ENCODE results near the gene AOAH. TPM values are rescaled to one million over a fixed set of nuclear protein-coding genes. Genes with fewer than 3 reads are reported as not detected.
A peak's percentile ranks its signal among the peaks of the same experiment; 100 is the strongest.

The AOAH gene
- total RNA-seq, 1 experiment from 2014 or later: 4.8 TPM

DNA sequence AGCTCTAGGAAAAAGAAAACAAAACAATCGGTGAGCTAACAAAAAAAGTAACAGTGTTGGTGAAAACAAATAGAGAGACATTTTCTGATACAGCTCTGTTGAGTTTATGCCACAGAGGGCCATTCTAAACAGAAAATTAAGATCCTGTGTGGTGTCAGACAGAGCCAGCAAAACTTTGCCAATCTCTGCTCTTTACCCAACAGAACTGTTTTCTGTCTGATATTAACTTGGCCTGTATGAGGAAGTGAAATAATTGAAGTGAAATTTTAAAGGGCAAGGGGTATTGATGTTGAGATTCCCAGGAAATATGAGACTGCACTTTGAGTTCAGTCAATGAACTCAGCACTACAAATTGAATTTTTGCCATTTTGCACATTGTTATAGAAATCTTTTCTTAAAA lies 101.0 kb downstream of the AOAH start:
- in situ Hi-C loops (cut with HindIII; ENCODE audit: low pct_unique_long_range_greater_than_20kb, low sequenced_read_pairs): no loop called here
- DNase-seq (ENCODE audit: low read depth): no peak

DNA sequence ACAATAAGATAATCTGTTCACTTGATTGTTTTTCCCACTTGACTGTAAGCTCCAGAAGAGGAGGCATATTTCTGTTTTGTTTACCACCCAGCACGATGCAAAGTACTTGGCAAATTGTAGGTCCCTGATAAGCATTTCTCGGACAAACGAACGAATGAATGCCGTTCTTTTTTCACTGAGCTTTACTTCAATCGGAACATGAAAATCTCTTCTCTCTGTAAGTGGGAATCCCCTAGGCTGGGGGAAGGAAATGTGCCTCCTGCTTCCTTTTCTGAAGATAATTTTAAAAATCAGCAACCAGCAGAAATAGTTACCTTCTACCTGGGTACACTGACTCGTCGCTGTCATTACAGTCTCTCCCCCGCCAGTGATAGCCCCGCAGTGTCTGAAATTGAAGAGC lies 102.9 kb downstream of the AOAH start:
- no peak for DNase-seq (ENCODE audit: low read depth)
- in situ Hi-C loops (cut with HindIII; ENCODE audit: low pct_unique_long_range_greater_than_20kb, low sequenced_read_pairs): no loop called here

DNA sequence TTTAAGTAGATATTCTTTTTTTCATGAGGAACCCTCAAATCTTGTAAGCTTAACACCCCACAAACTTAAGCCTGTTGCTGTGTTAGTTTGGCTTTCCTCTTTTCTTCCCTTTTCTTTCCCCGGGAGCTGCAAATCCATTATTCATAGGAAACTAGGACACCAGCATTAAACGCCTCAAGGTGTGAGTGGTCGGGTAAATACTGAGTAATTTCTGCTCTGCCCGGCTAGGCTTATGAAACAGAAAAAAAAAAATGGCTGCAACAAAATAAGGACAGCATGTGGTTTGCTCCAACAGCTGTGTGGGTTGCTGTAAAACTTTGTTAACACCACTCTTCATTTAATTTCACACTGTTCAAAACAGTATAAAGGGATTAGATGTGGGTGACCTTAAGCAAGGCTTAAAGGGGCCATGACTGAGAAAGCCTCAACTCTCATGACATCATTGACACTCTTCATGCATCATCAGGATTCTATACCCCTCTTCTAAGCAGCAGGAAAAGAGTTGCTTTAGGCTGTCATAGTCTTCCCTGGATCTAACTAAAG lies 104.1 kb downstream of the AOAH start:
- in situ Hi-C loops (cut with HindIII; ENCODE audit: low pct_unique_long_range_greater_than_20kb, low sequenced_read_pairs): no loop called here
- no peak for DNase-seq (ENCODE audit: low read depth)

DNA sequence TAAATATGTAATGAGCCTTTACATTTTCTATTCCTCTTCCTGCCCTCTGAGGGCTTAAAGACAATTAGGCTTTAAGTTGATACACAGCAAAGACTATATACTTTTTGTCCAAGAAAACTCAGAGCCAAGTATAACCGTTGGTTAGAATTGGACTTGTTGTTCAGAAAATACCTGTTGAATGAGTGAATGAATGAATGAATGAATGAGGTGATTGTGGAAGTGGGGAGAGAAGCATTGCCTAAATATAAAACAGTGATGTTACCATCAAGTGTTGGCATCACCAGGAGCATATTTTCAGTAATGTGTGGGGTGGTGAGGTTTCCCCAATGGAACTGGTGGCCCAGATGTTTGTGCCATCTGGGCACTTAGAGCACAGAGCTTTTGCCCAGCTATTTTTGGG lies 106.9 kb downstream of the AOAH start:
- DNase-seq (ENCODE audit: low read depth): no peak
- in situ Hi-C loops (cut with HindIII; ENCODE audit: low pct_unique_long_range_greater_than_20kb, low sequenced_read_pairs): no loop called here

DNA sequence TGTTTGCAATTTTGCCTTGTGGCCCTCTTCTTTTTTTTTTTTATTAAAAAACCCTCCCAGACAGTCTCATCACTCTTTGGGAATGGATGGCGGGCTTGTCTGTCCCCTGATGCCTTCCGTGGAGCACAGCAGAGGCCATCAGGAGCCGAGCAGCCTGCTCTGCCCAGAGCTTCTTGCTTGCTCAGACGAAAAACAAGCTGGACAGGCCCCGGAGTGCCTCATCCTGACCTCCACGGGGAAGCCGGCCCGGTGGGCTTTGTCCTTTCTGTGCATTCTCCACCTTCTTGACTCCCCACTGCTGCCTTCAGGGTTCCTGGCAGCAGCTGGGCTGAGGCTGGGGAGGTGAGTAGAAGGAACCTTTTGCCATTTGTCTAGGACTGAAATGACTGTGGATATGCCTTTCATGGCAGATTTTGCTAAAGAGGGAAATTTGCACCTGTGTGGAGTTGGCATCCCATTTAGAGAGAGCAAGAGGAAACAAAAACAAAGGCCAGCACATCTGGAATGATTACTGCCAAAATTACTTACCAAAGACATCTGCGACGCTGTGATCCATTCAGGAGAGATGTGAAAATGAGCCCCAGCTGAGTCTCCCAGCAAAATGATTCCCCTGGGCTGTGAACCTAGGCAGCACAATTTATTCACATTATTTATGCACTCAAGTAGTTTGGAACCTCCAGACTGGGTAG lies 108.3 kb downstream of the AOAH start:
- DNase-seq (ENCODE audit: low read depth): no peak
- in situ Hi-C loops (cut with HindIII; ENCODE audit: low pct_unique_long_range_greater_than_20kb, low sequenced_read_pairs): no loop called here

DNA sequence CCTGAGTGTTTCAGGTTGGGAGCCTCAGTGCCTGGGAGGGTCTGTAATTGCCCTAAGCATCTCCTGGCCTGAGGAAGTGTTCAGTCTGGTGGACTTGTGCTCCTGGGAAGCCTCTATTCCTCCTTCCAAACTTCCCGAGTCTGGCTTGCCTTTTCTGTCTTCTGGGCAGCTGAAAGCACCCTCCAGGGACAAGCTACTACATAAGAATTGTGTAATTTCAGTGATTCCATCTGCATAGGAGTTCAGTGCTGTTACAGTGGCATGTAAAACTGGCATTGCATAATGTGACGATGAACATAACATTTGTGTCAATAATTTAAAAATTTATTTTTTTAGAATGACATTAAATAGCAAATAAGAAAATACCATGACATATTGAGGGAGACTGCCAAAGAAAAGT lies 109.3 kb downstream of the AOAH start:
- DNase-seq (ENCODE audit: low read depth): no peak
- in situ Hi-C loops (cut with HindIII; ENCODE audit: low pct_unique_long_range_greater_than_20kb, low sequenced_read_pairs): no loop called here

DNA sequence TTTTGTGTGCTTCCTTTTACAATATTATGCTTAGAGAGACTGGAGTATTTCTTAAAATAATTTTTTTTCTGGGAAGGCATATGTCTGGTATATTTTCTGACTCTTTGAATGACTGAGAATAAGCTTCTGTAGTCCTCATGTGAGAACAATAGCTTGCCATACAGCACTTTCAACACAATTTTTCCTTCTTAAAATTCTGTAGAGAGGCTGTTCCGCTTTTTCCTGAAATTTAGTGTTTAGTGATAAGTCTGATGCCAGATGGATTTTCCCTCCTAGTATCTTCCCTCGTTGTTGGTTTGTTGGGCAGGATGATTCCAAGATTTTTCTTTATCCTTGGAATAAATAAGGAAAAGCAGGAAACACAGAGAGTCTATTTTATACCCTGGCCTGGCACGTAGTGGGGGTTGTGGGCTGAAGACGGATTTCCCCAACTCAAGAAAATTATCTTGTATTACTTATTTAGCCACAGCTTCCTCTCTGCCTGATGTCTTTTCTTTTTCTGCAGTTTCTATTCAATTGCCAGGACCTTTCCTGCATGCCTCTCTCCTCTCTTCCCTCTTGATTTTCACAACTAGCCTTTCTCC lies 111.2 kb downstream of the AOAH start:
- DNase-seq (ENCODE audit: low read depth): no peak
- in situ Hi-C loops (cut with HindIII; ENCODE audit: low pct_unique_long_range_greater_than_20kb, low sequenced_read_pairs): no loop called here

DNA sequence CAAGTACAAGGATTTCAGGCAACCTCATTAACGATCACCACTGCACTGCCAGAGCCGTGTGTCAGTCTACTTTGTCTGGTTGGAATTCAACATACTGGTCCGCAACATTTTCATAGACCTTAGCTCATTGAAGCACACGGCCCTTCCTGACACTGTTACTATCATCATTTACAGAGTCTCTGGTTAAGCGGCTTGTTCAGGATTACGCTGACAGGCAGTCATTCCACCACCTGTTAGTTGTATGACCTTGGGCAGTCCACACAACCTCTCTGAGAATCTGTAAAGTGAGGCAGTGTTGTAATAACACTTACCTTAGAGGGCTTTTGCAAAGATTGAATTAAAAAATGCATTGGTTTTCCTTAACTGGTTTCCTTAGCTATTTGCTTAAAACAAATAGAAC lies 112.6 kb downstream of the AOAH start:
- in situ Hi-C loops (cut with HindIII; ENCODE audit: low pct_unique_long_range_greater_than_20kb, low sequenced_read_pairs): no loop called here
- no peak for DNase-seq (ENCODE audit: low read depth)

DNA sequence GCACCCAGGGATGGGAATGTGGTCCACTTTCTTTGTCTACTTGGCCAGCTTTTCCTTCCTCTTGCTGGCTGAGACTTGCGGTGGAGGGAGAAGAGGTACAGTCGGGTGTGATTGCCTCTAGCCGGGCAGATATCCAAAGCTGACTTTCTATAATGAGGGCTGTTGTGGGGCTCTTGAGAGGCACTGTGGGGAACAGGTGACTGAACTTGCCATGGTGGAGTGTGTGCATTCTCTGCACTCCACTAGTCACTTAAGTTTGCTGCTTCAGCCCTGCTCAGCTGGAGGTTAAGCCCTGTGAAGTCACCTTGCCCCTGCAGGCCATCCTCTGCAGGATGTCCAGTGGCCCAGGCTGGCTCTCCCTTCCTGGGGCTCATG lies 116.6 kb downstream of the AOAH start:
- DNase-seq (ENCODE audit: low read depth): no peak
- in situ Hi-C loops (cut with HindIII; ENCODE audit: low pct_unique_long_range_greater_than_20kb, low sequenced_read_pairs): no loop called here

DNA sequence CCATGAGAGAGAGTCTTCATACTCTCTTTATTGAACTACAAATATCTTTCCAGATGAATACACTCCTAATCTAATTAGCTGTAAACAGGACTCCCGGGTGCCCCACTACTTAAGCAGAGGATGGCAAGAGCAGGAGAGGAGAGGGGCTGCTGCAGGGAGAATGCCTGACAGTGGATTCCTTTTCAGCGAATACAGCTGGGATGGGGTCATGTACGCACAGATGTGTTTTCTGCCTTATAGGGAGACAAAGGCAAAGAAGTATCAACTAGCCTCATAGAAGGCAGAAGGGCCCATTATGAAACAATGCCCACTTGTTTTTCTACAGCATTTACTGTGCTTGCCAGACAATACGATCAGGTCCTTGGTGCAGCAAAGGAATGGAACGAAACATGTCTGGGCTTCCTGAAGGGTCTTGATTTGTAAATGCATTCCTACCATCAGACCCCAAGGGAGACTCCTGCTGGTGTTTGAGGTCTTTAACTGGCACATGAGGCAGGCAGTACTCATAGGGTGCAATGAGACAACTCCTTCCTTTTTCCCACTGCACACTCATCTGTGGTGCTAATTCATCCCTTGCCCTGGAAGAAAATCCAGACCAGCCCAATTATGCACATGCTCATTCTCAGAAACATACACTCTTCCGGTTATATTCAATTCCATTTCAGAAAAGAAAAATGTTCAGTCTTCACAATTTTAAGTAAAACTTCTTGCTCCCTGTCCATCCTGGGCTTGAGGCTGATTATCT lies 117.1 kb downstream of the AOAH start:
- DNase-seq (ENCODE audit: low read depth): no peak
- in situ Hi-C loops (cut with HindIII; ENCODE audit: low pct_unique_long_range_greater_than_20kb, low sequenced_read_pairs): no loop called here

DNA sequence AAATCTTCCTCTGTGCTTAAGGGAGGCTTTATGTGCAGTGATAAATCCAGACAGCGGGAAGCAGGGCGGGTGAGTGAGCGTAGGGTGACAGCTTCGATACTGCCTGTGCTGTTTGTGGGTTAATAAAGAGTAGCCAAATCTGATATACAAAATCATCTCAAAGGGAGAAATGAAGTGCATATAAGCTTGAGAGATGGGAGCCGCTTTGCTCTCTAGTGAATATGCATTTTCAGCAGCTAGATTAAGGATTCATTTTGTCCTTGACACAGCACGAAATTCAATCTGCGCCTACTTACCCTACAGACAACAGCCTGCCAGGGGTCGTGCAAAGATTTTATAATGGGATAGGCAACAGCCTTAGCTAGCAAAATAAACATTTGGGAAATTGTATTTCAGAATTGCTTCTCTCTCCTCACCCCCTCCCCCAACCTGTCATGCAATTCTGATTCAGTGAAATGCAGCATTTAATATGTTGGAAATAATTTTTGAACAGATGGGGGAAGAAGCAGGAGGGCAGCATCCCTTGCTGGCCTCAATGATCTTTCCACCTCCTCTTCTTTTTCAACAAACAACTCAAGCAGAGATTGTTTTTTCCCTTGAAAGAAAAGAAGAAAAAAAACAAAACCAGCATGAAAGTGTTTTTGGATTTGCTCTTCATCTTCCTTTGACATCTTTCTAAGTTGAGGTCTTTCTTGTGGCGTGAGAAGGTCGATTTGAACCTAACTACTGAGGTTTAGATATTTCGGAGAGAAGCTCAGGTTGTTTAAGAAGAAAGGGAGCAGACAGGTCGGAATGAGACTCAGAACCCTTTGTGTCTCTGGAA lies 117.9 kb downstream of the AOAH start:
- in situ Hi-C loops (cut with HindIII; ENCODE audit: low pct_unique_long_range_greater_than_20kb, low sequenced_read_pairs): no loop called here
- DNase-seq (ENCODE audit: low read depth): no peak

DNA sequence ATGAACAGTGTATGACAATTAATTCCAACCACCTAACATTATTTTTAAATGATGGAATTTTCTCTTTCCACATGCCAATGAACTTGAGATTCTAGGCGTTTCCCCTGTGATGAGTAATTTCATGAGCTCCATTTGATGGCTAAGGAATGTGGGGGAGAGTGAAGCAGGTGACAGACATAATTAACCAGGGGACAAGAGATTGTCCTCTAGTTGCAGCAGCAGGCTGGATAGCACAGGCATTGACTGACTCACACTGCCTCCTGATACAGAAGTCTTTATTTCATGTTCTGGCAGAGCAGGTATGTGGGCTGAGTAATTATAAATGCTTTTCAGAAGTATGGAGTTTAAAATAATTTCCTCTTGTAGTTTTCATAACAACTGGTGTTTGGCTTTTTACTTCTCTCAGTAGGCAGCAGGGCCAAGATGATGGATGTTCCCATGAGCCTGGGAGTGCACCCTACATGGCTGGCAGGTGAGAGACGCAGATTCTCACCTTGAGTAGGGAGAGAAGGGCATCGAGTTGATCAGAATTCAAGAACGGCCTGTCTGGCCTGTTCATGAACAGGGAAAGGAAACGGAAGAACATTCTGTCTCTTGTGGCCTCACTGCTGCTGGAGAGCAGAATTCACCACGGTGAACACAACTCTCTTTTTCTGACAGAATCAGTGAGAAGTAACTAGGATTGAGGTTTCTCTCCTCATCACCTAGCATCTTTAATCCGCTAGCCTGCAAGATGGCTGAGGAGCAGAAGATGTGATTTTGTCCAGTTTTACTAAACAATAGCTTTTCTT lies 118.8 kb downstream of the AOAH start:
- in situ Hi-C loops (cut with HindIII; ENCODE audit: low pct_unique_long_range_greater_than_20kb, low sequenced_read_pairs): no loop called here
- peak; percentile 76 for DNase-seq (ENCODE audit: low read depth)

DNA sequence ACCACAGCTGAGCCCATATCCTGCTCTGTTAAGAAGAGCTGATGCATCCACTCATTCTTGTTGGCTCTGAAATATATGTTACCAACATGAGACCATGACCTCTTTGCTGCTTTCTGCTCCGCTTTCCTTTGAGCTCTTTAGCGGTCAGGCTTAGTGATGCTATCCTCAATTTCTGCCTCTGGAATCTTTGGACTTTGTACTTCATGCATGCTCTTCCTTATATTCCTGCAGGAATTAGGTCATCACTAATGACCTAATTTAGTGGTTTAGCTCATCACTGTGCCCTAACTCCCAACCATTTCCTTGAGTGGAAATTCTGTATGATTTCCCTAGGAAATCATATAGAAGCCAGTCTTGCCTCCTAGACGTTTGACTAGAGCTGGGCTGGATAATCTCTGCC lies 119.5 kb downstream of the AOAH start:
- peak; percentile 63 for DNase-seq (ENCODE audit: low read depth)
- in situ Hi-C loops (cut with HindIII; ENCODE audit: low pct_unique_long_range_greater_than_20kb, low sequenced_read_pairs): no loop called here

DNA sequence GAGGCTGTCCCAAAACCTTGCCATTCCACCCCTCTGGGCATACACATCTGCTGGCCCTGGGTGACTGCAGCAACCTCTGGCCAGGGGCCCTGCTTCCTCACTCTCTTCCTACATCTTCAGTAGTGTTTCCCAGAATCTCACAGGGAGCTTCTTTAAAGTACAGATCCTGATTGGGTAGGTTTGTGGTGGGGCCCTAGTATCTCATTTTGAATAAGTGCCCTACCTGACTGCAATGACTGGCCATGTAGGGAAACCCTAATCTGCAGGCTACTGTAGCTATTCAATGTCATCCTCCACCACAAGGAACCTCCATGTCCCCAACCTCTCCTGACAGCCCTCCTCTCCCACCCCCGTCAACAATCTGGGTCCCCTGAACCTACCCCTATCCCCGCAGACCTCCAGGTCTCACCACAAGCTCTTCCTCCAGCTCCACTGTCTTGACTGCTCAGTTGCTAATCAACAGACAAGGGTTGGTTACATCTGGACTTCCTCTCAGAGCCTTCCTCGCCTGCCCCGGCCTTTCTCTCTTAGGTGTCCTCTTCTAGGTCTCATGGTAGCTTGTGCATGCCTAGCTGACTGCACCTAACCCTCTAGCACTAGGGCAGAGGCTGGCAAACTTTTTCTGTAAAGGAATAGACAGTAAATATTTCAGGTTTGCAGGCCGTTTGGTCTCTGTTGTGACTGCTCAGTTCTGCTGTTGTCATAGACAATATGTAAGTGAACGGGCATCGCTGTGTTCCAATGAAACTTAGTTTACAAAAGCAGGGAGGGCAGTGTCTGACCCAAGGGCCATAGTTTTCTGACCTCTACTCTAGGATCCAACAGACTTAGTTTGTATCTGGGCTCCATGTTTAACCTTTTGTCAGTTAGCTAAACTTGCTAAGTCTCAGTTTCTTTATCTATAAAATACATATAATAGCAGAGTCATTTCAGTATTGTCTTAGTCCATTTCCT lies 121.1 kb downstream of the AOAH start:
- in situ Hi-C loops (cut with HindIII; ENCODE audit: low pct_unique_long_range_greater_than_20kb, low sequenced_read_pairs): no loop called here
- no peak for DNase-seq (ENCODE audit: low read depth)

DNA sequence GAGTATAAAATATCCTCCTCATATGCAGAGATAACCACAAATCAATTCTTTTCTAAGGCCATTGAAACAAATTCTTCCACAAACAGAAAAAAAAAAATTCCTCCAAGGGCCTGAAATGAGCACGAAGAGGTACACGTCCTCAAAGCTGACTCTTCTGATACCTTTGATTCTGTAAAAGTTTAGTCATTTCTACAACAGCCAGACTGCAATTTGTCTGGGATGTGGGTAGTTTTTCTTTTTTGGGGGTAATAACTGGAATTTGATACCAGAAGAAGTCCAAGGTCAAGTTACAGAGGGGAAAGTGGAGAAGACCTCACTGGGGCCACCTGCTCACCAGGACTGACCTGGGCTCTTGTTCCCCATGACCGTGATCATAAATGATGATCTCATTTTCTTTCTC lies 121.8 kb downstream of the AOAH start:
- in situ Hi-C loops (cut with HindIII; ENCODE audit: low pct_unique_long_range_greater_than_20kb, low sequenced_read_pairs): no loop called here
- DNase-seq (ENCODE audit: low read depth): no peak

DNA sequence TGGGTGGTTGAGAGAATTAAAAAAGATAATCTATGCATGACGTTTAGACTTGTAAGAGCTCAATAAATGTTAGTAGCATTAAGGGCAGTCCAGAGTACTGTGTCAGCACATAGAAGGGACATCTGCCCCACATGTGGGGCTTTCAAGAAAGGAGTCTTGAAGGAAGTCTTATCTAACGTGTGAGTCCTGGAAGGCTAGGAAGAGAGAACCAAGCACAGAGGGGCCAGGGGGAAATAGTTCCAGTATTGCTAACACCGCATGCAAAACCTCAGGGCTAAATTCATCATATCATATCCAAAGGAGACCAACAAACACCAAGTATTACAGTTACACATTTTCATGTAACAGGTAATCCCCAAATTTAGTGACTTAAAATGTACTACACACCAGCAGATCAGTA lies 122.7 kb downstream of the AOAH start:
- in situ Hi-C loops (cut with HindIII; ENCODE audit: low pct_unique_long_range_greater_than_20kb, low sequenced_read_pairs): no loop called here
- DNase-seq (ENCODE audit: low read depth): no peak
